K562 (cell line): ENCODE data around the gene MVB12B. TPM values are rescaled to one million over a fixed set of nuclear protein-coding genes. Genes with fewer than 3 reads are reported as not detected.

Source experiments
- ATAC-seq: fragments of 200-7000 bp; cut with Tn5 transposase; 3 replicates; pipeline ENCODE4 v1.9.1; 2020; ENCODE audit warnings: moderate library complexity
- BruUV-seq: library from RNA; stranded (reverse); fragments of 400-500 nt; replicated peaks from 2 replicates; lab custom pipeline; 2021; lab: Mats Ljungman, UMichigan
- CTCF ChIA-PET: fragments of 300-600 bp; formaldehyde crosslinking; extraction: SDS; loops from one replicate; lab custom pipeline; 2021; ENCODE audit warnings: low intra/inter-chr PET ratio; lab: Yijun Ruan, JAX
- POLR2A ChIA-PET: fragments of 300-600, 350-650 bp; sonication (Branson Sonifier 250); formaldehyde crosslinking; extraction: SDS; loops from one replicate; lab custom pipeline; 2021; ENCODE audit warnings: antibody characterized with exemption, inconsistent platforms; lab: Yijun Ruan, JAX
- DNase-seq, 4 experiments: peaks; one replicate each; pipeline versions ENCODE4 v3.0.0 to v3.0.0-alpha.2; 2011 to 2018; ENCODE audit warnings: low spot score in 3 of 4, mixed read lengths in 3 of 4; ENCODE audit errors: extremely low read depth in 1 of 4
- FAIRE-seq: peaks from 2 replicates; lab custom pipeline; 2011; peaks lifted over from hg19 to GRCh38; lab: Jason Lieb, UNC
- H2AFZ ChIP-seq: 2 replicates; pipeline ENCODE4 v1.6.0; 2011; ENCODE audit warnings: low read depth, low read length, control low read depth, inconsistent platforms
- H3K27ac ChIP-seq: fragments of 200-600 bp; 3 replicates; pipeline ENCODE4 v1.8.0; 2011; ENCODE audit warnings: low read depth, mild to moderate bottlenecking, control low read depth, inconsistent platforms, low read length, moderate library complexity, mixed read lengths; ENCODE audit errors: extremely low read depth
- H3K27me3 ChIP-seq, 2 experiments: fragments of 300-600 bp in 1 of 2; 2 replicates in 1 of 2; 3 replicates in 1 of 2; pipeline versions ENCODE4 v1.6.0 to v1.8.0; 2011; ENCODE audit warnings: inconsistent platforms in 2 of 2, low read length in 2 of 2, mild to moderate bottlenecking in 1 of 2, mixed read lengths in 1 of 2, moderate library complexity in 1 of 2; ENCODE audit not compliant: control insufficient read depth in 2 of 2, insufficient read depth in 2 of 2
- H3K36me3 ChIP-seq: fragments of 300-600 bp; 3 replicates; pipeline ENCODE4 v1.8.0; 2011; ENCODE audit warnings: mild to moderate bottlenecking, low read length, inconsistent platforms; ENCODE audit not compliant: control insufficient read depth, insufficient read depth
- H3K4me1 ChIP-seq, 2 experiments: fragments of 200-600 bp in 1 of 2; replicated peaks in 1 of 2; 2 replicates in 1 of 2; 3 replicates in 1 of 2; pipeline versions ENCODE4 v1.5.1 to v1.8.0; 2011; ENCODE audit warnings: inconsistent platforms in 2 of 2, low read length in 2 of 2, mild to moderate bottlenecking in 1 of 2, mixed read lengths in 1 of 2, moderate library complexity in 1 of 2; ENCODE audit not compliant: control insufficient read depth in 2 of 2, insufficient read depth in 2 of 2
- H3K4me2 ChIP-seq: 2 replicates; pipeline ENCODE4 v1.6.1; 2011; ENCODE audit warnings: low read length, control low read depth, inconsistent platforms, mixed read lengths; ENCODE audit not compliant: insufficient read depth
- H3K4me3 ChIP-seq: fragments of 200-600 bp; sonication (generic), shearing (Covaris generic); 2 replicates; pipeline ENCODE4 v1.5.1; 2016; ENCODE audit warnings: control low read depth, inconsistent platforms
- H3K79me2 ChIP-seq: fragments of 200-600 bp; 3 replicates; pipeline ENCODE4 v1.8.0; 2011; ENCODE audit warnings: low read length, inconsistent platforms; ENCODE audit not compliant: control insufficient read depth, insufficient read depth
- H3K9ac ChIP-seq, 2 experiments: 2 replicates each; pipeline versions ENCODE4 v1.6.0 to v1.6.1; 2011; ENCODE audit warnings: low read depth in 2 of 2, low read length in 2 of 2, control low read depth in 1 of 2, inconsistent platforms in 1 of 2, mild to moderate bottlenecking in 1 of 2, mixed read lengths in 1 of 2; ENCODE audit not compliant: insufficient read depth in 1 of 2
- H3K9me1 ChIP-seq: one replicate; pipeline ENCODE4 v1.6.0; 2011; ENCODE audit warnings: inconsistent platforms, mild to moderate bottlenecking, low read length, moderate library complexity; ENCODE audit not compliant: control insufficient read depth, insufficient read depth
- H3K9me3 ChIP-seq: replicated peaks from 2 replicates; pipeline ENCODE4 v1.5.1; 2011; ENCODE audit warnings: low read depth, low read length, inconsistent platforms; ENCODE audit not compliant: control insufficient read depth, insufficient read depth
- H4K20me1 ChIP-seq: replicated peaks from 2 replicates; pipeline ENCODE4 v1.6.1; 2011; ENCODE audit warnings: low read length, inconsistent platforms, mixed read lengths; ENCODE audit not compliant: control insufficient read depth, insufficient read depth
- ASH1L ChIP-seq: fragments of 450-650 bp; IDR thresholded peaks from 2 replicates; pipeline ENCODE4 v1.6.1; 2018; ENCODE audit warnings: borderline replicate concordance, mild to moderate bottlenecking, low read depth; ENCODE audit not compliant: partially characterized antibody
- BACH1 ChIP-seq: fragments of 200-800 bp; sonication (Bioruptor generic); IDR thresholded peaks from 2 replicates; pipeline ENCODE4 v1.6.1; 2016; ENCODE audit warnings: missing genetic modification characterization, missing compliant biosample characterization
- CLOCK ChIP-seq: fragments of 250-450 bp; sonication (Bioruptor Pico); IDR thresholded peaks from 2 replicates; pipeline ENCODE4 v1.4.0; 2020; ENCODE audit warnings: mild to moderate bottlenecking, moderate library complexity, borderline replicate concordance
- DIDO1 ChIP-seq: fragments of 450-650 bp; IDR thresholded peaks from 2 replicates; pipeline ENCODE4 v1.6.1; 2016; ENCODE audit warnings: low read depth, missing biosample characterization, missing genetic modification characterization
- EHMT2 ChIP-seq: fragments of 450-650 bp; IDR thresholded peaks from 2 replicates; pipeline ENCODE4 v1.6.1; 2018; ENCODE audit warnings: antibody characterized with exemption
- GATA2 ChIP-seq: sonication (generic); formaldehyde crosslinking; IDR thresholded peaks from 2 replicates; pipeline ENCODE4 v1.4.0; 2020; ENCODE audit warnings: mild to moderate bottlenecking, missing genetic modification reagents
- HBP1 ChIP-seq: fragments of 450-650 bp; formaldehyde crosslinking; IDR thresholded peaks from 2 replicates; pipeline ENCODE4 v1.4.0; 2022; ENCODE audit warnings: missing genetic modification characterization
- JUN ChIP-seq, 2 experiments: sonication (generic) in 1 of 2; formaldehyde crosslinking in 1 of 2; IDR thresholded peaks; 2 replicates each; pipeline versions ENCODE4 v1.6.1 to v1.8.0; 2012 to 2022; ENCODE audit warnings: borderline replicate concordance in 2 of 2, mild to moderate bottlenecking in 2 of 2, improper control_type of control experiment in 1 of 2, low read depth in 1 of 2, low read length in 1 of 2, missing genetic modification reagents in 1 of 2
- NFE2 ChIP-seq: IDR thresholded peaks from 2 replicates; pipeline ENCODE4 v1.6.1; 2014; ENCODE audit warnings: antibody characterized with exemption, low read depth
- NONO ChIP-seq, 2 experiments: fragments of 200-400 bp in 1 of 2; fragments of 450-650 bp in 1 of 2; formaldehyde crosslinking in 1 of 2; IDR thresholded peaks; 2 replicates each; pipeline ENCODE4 v1.6.1; 2017; ENCODE audit warnings: low read depth in 2 of 2, mild to moderate bottlenecking in 2 of 2, moderate library complexity in 2 of 2, low read length in 1 of 2
- SMC3 ChIP-seq: conservative IDR thresholded peaks from 2 replicates; pipeline ENCODE4 v1.6.1; 2011; ENCODE audit warnings: low read depth, low read length, improper control_type of control experiment; ENCODE audit not compliant: insufficient read depth
- TAF15 ChIP-seq: fragments of 200-400 bp; formaldehyde crosslinking; IDR thresholded peaks from 2 replicates; pipeline ENCODE4 v1.6.1; 2017; ENCODE audit warnings: mild to moderate bottlenecking, low read depth, low read length, moderate library complexity
- ZBTB7A ChIP-seq: IDR thresholded peaks from 2 replicates; pipeline ENCODE4 v1.6.1; 2011; ENCODE audit warnings: low read depth, mild to moderate bottlenecking, low read length, moderate library complexity, borderline replicate concordance; ENCODE audit not compliant: control insufficient read depth
- ZFPM2 ChIP-seq: fragments of 250-450 bp; sonication (Bioruptor Pico); IDR thresholded peaks from 2 replicates; pipeline ENCODE4 v1.5.1; 2022; ENCODE audit warnings: mild to moderate bottlenecking
- ZNF121 ChIP-seq: sonication (generic); formaldehyde crosslinking; conservative IDR thresholded peaks from 2 replicates; pipeline ENCODE4 v1.8.0; 2022; ENCODE audit warnings: missing genetic modification reagents
- ZNF398 ChIP-seq: fragments of 250-450 bp; sonication (Bioruptor Pico); IDR thresholded peaks from 2 replicates; pipeline ENCODE4 v1.8.0; 2021; ENCODE audit warnings: moderate library complexity, mild to moderate bottlenecking, inconsistent platforms
- ZNF75A ChIP-seq: fragments of 450-650 bp; formaldehyde crosslinking; IDR thresholded peaks from 2 replicates; pipeline ENCODE4 v1.4.0; 2020; ENCODE audit warnings: mild to moderate bottlenecking
- WGBS: fragments of 100-300 bp; shearing (Covaris generic); methylation state at CpG from one replicate; pipeline ENCODE4 v1.1.6; 2016; ENCODE audit warnings: low coverage, mixed read lengths; ENCODE audit not compliant: insufficient coverage; ENCODE audit errors: missing lambda C conversion rate; 5-methylcytosine and 5-hydroxymethylcytosine counted together
- in situ Hi-C: fragments of 300-500 bp; cut with MboI; formaldehyde crosslinking; loops from 4 replicates; pipeline ENCODE4 v1.15.0; 2018; ENCODE audit warnings: inconsistent platforms, mixed read lengths
- intact Hi-C: fragments of 100-400 bp; cut with micrococcal nuclease; formaldehyde crosslinking; loops from 2 replicates; pipeline ENCODE4 v1.14.2; 2022
- polyA plus RNA-seq, 8 experiments: library from polyadenylated mRNA; depleted of rRNA in 4 of 8; stranded (reverse) in 5 of 8; unstranded in 3 of 8; fragments of >200 nt; fragmentation: Nextera tagmentation in 2 of 8; fragmentation: Illumina TruSeq in 1 of 8; extraction: Ambion mirVana in 2 of 8; extraction: Trizol in 1 of 8; gene quantifications; 2 replicates each; pipeline versions ENCODE4 v1.2.1 to v1.2.3, GENCODE V29; 2011 to 2014; ENCODE audit warnings: inconsistent platforms in 1 of 8, missing spikeins in 1 of 8
- total RNA-seq, 7 experiments: library from RNA; depleted of rRNA in 6 of 7; stranded (reverse); fragments of >200 nt in 6 of 7; fragmentation: Illumina TruSeq in 2 of 7; extraction: Trizol in 2 of 7; gene quantifications; 2 replicates each; pipeline versions ENCODE4 v1.2.1 to v1.2.3, GENCODE V29; 2011 to 2021; ENCODE audit warnings: low replicate concordance in 1 of 7

Gene MVB12B
- total and polyA plus RNA-seq, 9 of the 15 experiments (the other 6 are each of a cell fraction or from before 2014, with no cell fraction given) = not detected

GRCh38 chr9:126508928-126509327 is 182.3 kb downstream of the MVB12B start:
- no peak overlapping the region for H3K27ac ChIP-seq
- DNase-seq = no peak
- no peak for TF ChIP-seq SMC3
- TF ChIP-seq BACH1 (tag) = no peak
- no peak for TF ChIP-seq DIDO1
- no peak for TF ChIP-seq ZBTB7A
- no peak for TF ChIP-seq CLOCK (CRISPR knock-in tag)
- no peak for TF ChIP-seq ZNF75A (CRISPR knock-in tag)
- TF ChIP-seq ZNF398 (CRISPR knock-in tag) = no peak
- no peak for TF ChIP-seq JUN (IDR thresholded peaks at IDR 0.05; ENCODE audit: borderline replicate concordance, low read depth, low read length)
- no peak for TF ChIP-seq JUN (CRISPR knock-in tag; IDR thresholded peaks at IDR 0.05; ENCODE audit: borderline replicate concordance)
- TF ChIP-seq ZNF121 (CRISPR knock-in tag) = no peak
- no peak for TF ChIP-seq GATA2 (CRISPR knock-in tag)
- no peak for TF ChIP-seq ASH1L
- TF ChIP-seq TAF15 = no peak
- no peak for TF ChIP-seq ZFPM2 (CRISPR knock-in tag)
- TF ChIP-seq NFE2 = no peak
- TF ChIP-seq EHMT2 = no peak
- no peak for TF ChIP-seq NONO (IDR thresholded peaks at IDR 0.05; ENCODE audit: low read depth in 2 of 2, low read length in 1 of 2)
- TF ChIP-seq HBP1 (CRISPR knock-in tag) = no peak
- peaks cover 1 to 5% of the 10 kb centered on the region in 2 experiments; a peak in 2 of 5 replicates for H3K4me1 ChIP-seq
- no peak overlapping the region for H3K4me2 ChIP-seq
- CTCF ChIA-PET = no interaction called here
- H3K36me3 ChIP-seq = no peaks in the 10 kb centered on the region
- no peaks in the 10 kb centered on the region for H3K79me2 ChIP-seq
- H3K9me3 ChIP-seq = no peaks in the 10 kb centered on the region
- H2AFZ ChIP-seq = no peak overlapping the region
- peaks cover 16 to 62% of the 10 kb centered on the region in 2 experiments; a peak in 4 of 5 replicates for H3K27me3 ChIP-seq
- intact Hi-C loops (no loop called here), in situ Hi-C loops (loop anchor here (10.0 kb wide), 1 partner anchor 186 kb away; no protein-coding TSS in a partner anchor)
- 0% methylated on average over 2 of the region's 2 CpGs for WGBS
- H3K9ac ChIP-seq = no peak overlapping the region
- H3K9me1 ChIP-seq = no peaks in the 10 kb centered on the region
- no peak overlapping the region for H3K4me3 ChIP-seq
- BruUV-seq = no TSS peak
- FAIRE-seq = no peak
- peaks cover 22% of the 10 kb centered on the region; the same call in 1 of the 2 replicates for H4K20me1 ChIP-seq
- POLR2A ChIA-PET = interaction anchor here (0.6 kb wide), 1 partner anchor 8 kb away, joined by 3 read pairs; no protein-coding TSS in a partner anchor
- no peak for ATAC-seq
